Keratinocyte (primary cell): ENCODE results near the gene COX7B2. TPM values are rescaled to one million over a fixed set of nuclear protein-coding genes. Genes with fewer than 3 reads are reported as not detected.

ENCODE experiments used
- DNase-seq: peaks from one replicate; pipeline ENCODE4 v3.0.0-alpha.2; 2011; ENCODE audit warnings: low read depth, missing footprints, low spot score
- FAIRE-seq: peaks from 2 replicates; lab custom pipeline; 2011; peaks lifted over from hg19 to GRCh38; lab: Jason Lieb, UNC
- H2AFZ ChIP-seq: 2 replicates; pipeline ENCODE4 v1.6.0; 2012; ENCODE audit warnings: low read length, control low read depth, inconsistent platforms; ENCODE audit not compliant: control insufficient read depth
- H3K27ac ChIP-seq: 2 replicates; pipeline ENCODE4 v1.5.1; 2011; ENCODE audit warnings: low read length; ENCODE audit not compliant: control insufficient read depth, insufficient read depth
- H3K27me3 ChIP-seq: 3 replicates; pipeline ENCODE4 v1.6.0; 2011; ENCODE audit warnings: low read length; ENCODE audit not compliant: control insufficient read depth, insufficient read depth; ENCODE audit errors: extremely low read depth
- H3K36me3 ChIP-seq, 2 experiments: 2 replicates in 1 of 2; 3 replicates in 1 of 2; pipeline ENCODE4 v1.5.1; 2011; ENCODE audit warnings: low read length in 2 of 2, mild to moderate bottlenecking in 1 of 2; ENCODE audit not compliant: control insufficient read depth in 2 of 2, insufficient read depth in 2 of 2; ENCODE audit errors: extremely low read depth in 1 of 2
- H3K4me1 ChIP-seq: 3 replicates; pipeline ENCODE4 v1.5.1; 2011; ENCODE audit warnings: low read length; ENCODE audit not compliant: control insufficient read depth, insufficient read depth; ENCODE audit errors: extremely low read depth
- H3K4me2 ChIP-seq: 3 replicates; pipeline ENCODE4 v1.6.0; 2011; ENCODE audit warnings: low read depth, low read length; ENCODE audit not compliant: control insufficient read depth, insufficient read depth; ENCODE audit errors: extremely low read depth
- H3K4me3 ChIP-seq, 3 experiments: fragments of 200-600 bp in 1 of 3; sonication (generic) in 1 of 3; 2 replicates in 2 of 3; 3 replicates in 1 of 3; pipeline ENCODE4 v1.5.1; 2011 to 2016; ENCODE audit warnings: low read length in 3 of 3, mild to moderate bottlenecking in 3 of 3, control low read depth in 2 of 3, inconsistent platforms in 1 of 3, low read depth in 1 of 3, mixed read lengths in 1 of 3, mixed run types in 1 of 3, moderate library complexity in 1 of 3; ENCODE audit not compliant: control insufficient read depth in 2 of 3, insufficient read depth in 2 of 3; ENCODE audit errors: extremely low read depth in 1 of 3
- H3K79me2 ChIP-seq: 2 replicates; pipeline ENCODE4 v1.6.0; 2012; ENCODE audit warnings: low read length; ENCODE audit not compliant: control insufficient read depth, insufficient read depth
- H3K9ac ChIP-seq: 3 replicates; pipeline ENCODE4 v1.6.0; 2011; ENCODE audit warnings: low read length; ENCODE audit not compliant: control insufficient read depth, insufficient read depth; ENCODE audit errors: extremely low read depth
- H3K9me1 ChIP-seq: 3 replicates; pipeline ENCODE4 v1.6.0; 2011; ENCODE audit warnings: low read length; ENCODE audit not compliant: control insufficient read depth, insufficient read depth; ENCODE audit errors: extremely low read depth
- H3K9me3 ChIP-seq: 2 replicates; pipeline ENCODE4 v1.5.1; 2012; ENCODE audit warnings: low read depth, low read length; ENCODE audit not compliant: control insufficient read depth
- H4K20me1 ChIP-seq: 3 replicates; pipeline ENCODE4 v1.6.0; 2011; ENCODE audit warnings: low read length; ENCODE audit not compliant: control insufficient read depth, insufficient read depth; ENCODE audit errors: extremely low read depth
- EZH2 ChIP-seq: IDR thresholded peaks from one replicate; pipeline ENCODE4 v1.6.1; 2012; ENCODE audit warnings: inconsistent platforms, mild to moderate bottlenecking, low read length, moderate library complexity
- dilution Hi-C: fragments of 300-500 bp; cut with MboI; formaldehyde crosslinking; loops from one replicate; pipeline ENCODE4 v1.7.0; 2020; ENCODE audit warnings: low sequenced_read_pairs; ENCODE audit not compliant: extremely low pct_ligation_motif_present
- polyA plus RNA-seq, 5 experiments: library from polyadenylated mRNA; depleted of rRNA in 3 of 5; stranded (reverse) in 3 of 5; stranded (forward) in 1 of 5; unstranded in 1 of 5; fragments of >200 nt; gene quantifications; 1 replicate in 1 of 5; 2 replicates in 3 of 5; 3 replicates in 1 of 5; pipeline versions ENCODE4 v1.2.1 to v1.2.3, GENCODE V29; 2011 to 2012; ENCODE audit warnings: missing spikeins in 2 of 5, low read depth in 1 of 5, low replicate concordance in 1 of 5
- TF ChIP-seq, protein P1 (sequence below), 3 experiments: IDR thresholded peaks in 1 of 3; conservative IDR thresholded peaks in 1 of 3; optimal IDR thresholded peaks in 1 of 3; 2 replicates in 2 of 3; 3 replicates in 1 of 3; pipeline versions ENCODE3 to v1.5.1; 2011; ENCODE audit warnings: low read length in 3 of 3, mild to moderate bottlenecking in 3 of 3, moderate library complexity in 2 of 3, control low read depth in 1 of 3, inconsistent platforms in 1 of 3; ENCODE audit not compliant: insufficient read depth in 2 of 3; ENCODE audit errors: extremely low read depth in 1 of 3

COX7B2 gene
- polyA plus RNA-seq, 1 donor (not counting 4 experiments of a cell fraction or from before 2014, with no cell fraction given): not detected

DNA sequence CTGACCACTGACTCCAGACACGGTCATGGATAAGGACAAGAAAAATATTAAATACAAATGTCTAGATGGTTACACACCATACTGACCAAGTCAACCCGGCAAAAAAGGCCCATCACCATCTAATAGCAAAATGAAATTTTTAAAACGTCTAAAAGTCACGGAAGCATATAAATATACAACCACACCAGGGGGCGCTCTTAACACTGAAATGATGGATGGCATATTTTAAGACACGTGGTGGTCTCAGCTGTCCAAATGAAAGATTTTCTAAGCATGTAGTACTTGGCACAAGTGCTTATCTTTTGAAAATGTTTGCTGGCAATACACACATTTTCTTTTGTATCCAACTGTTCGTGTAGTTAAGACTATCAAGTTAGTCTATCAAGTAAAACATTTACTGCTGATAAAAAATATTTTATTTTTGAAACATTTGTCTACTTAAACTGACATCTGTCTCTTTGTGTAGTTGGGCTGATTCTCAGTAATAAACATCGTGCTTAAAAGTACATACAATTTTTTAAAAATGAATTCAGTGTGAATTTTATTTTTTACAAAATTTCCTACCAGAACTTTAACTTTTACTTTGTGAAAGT is 64.6 kb downstream of the COX7B2 start:
- Histone ChIP-seq H4K20me1 (no peaks in the 10 kb centered on the region), H3K27ac (no peak overlapping the region), H3K9me1 (no peaks in the 10 kb centered on the region), H3K79me2 (no peaks in the 10 kb centered on the region), H3K4me1 (no peaks in the 10 kb centered on the region), H3K27me3 (no peaks in the 10 kb centered on the region), H2AFZ (no peak overlapping the region), H3K9me3 (no peaks in the 10 kb centered on the region), H3K36me3 (no peaks in the 10 kb centered on the region), H3K4me3 (no peak overlapping the region), H3K9ac (no peak overlapping the region), H3K4me2 (no peak overlapping the region)
- dilution Hi-C loops: no loop called here
- no peak for TF ChIP-seq EZH2
- TF ChIP-seq, protein P1, sequence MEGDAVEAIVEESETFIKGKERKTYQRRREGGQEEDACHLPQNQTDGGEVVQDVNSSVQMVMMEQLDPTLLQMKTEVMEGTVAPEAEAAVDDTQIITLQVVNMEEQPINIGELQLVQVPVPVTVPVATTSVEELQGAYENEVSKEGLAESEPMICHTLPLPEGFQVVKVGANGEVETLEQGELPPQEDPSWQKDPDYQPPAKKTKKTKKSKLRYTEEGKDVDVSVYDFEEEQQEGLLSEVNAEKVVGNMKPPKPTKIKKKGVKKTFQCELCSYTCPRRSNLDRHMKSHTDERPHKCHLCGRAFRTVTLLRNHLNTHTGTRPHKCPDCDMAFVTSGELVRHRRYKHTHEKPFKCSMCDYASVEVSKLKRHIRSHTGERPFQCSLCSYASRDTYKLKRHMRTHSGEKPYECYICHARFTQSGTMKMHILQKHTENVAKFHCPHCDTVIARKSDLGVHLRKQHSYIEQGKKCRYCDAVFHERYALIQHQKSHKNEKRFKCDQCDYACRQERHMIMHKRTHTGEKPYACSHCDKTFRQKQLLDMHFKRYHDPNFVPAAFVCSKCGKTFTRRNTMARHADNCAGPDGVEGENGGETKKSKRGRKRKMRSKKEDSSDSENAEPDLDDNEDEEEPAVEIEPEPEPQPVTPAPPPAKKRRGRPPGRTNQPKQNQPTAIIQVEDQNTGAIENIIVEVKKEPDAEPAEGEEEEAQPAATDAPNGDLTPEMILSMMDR (optimal IDR thresholded peaks at IDR 0.05 in 1 of 3, IDR thresholded peaks at IDR 0.05 in 1 of 3, conservative IDR thresholded peaks at IDR 0.05 in 1 of 3; ENCODE audit: extremely low read depth in 1 of 3, insufficient read depth in 2 of 3, low read length in 3 of 3): peak; percentile 44 to 68 (median 47)
- no peak for DNase-seq
- no peak for FAIRE-seq

DNA sequence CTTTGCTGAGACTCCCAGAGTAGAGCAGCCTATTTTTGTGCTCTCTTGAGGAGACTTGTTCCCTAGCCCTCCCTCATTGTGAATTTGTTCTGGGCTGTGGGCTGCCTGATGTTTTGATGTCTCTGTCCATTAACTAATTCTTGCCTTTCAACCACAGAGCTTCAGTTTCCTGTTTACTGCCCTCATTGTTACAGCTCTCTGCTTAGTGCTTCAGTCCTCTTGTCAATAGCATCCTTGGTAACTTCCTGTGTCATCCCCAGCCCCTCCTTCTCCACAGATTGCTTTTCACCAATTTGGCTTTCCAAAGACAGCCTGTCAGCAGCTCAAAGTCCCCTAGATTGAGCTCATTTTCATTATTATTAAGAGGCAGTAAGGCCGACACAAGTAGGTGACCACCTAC is 69.9 kb downstream of the COX7B2 start:
- H3K4me3 ChIP-seq: no peak overlapping the region
- dilution Hi-C loops: no loop called here

More for the DNA sequence above, 69.9 kb downstream of the COX7B2 start:
- Histone ChIP-seq H3K9me3 (no peaks in the 10 kb centered on the region), H3K36me3 (no peaks in the 10 kb centered on the region), H4K20me1 (no peaks in the 10 kb centered on the region), H3K79me2 (no peaks in the 10 kb centered on the region), H3K27me3 (no peaks in the 10 kb centered on the region), H3K4me1 (no peaks in the 10 kb centered on the region), H3K27ac (no peak overlapping the region), H3K9me1 (no peaks in the 10 kb centered on the region), H3K9ac (no peak overlapping the region), H2AFZ (no peak overlapping the region), H3K4me2 (no peak overlapping the region)
- TF ChIP-seq, protein P1 (optimal IDR thresholded peaks at IDR 0.05 in 1 of 3, IDR thresholded peaks at IDR 0.05 in 1 of 3, conservative IDR thresholded peaks at IDR 0.05 in 1 of 3; ENCODE audit: extremely low read depth in 1 of 3, insufficient read depth in 2 of 3, low read length in 3 of 3): no peak
- TF ChIP-seq EZH2: no peak
- no peak for FAIRE-seq
- DNase-seq: no peak
